Posterior cingulate gyrus (tissue), 11 donors: Measurements from ENCODE around the gene SLC16A10.
"Not testable (repeated sequence)": the region's sequence is repeated elsewhere in the genome, so short reads cannot be mapped to it uniquely, and the experiment has no call there.

Experiments used
- DNase-seq, 10 donors: peaks; one replicate each; pipeline versions ENCODE4 v3.0.0 to v3.0.0-alpha.2; 2020 to 2021; ENCODE audit warnings: mixed read lengths in 3 of 10
- intact Hi-C: fragments of 100-400 bp; cut with DNase I; formaldehyde crosslinking; loops from one replicate; pipeline ENCODE4 v1.15.1; 2023

SLC16A10 gene

DNA sequence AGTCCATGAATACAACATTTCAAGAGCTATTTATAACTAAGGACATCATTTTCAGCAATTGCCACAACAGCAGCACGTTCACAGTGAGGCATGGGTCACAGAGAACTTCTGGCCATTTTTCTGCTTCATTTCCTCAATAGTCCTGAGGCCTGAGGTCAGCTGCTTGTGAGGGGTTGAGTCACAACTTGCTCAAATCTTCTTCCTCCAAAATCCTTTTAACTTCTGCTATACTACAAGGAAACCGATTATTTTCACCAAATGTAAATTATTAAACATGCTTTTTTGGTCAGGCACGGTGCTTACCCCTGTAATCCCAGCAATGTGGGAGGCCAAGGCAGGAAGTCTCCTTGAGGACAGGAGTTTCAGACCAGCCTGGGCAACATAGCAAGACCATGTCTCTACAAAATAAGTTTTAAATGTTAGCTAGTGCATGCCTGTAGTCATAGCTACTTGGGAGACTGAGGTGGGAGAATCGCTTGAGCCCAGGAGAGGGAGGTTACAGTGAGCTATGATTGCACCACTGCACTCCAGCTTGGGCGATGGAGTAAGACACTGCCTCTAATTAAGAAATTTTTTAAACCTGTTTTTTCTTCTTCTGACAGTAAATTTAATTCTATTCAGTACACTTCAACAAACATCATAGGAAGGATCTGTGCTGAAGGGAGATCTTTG lies 11.1 kb upstream of the SLC16A10 start:
- intact Hi-C loops: no loop called here
- DNase-seq: no peak

DNA sequence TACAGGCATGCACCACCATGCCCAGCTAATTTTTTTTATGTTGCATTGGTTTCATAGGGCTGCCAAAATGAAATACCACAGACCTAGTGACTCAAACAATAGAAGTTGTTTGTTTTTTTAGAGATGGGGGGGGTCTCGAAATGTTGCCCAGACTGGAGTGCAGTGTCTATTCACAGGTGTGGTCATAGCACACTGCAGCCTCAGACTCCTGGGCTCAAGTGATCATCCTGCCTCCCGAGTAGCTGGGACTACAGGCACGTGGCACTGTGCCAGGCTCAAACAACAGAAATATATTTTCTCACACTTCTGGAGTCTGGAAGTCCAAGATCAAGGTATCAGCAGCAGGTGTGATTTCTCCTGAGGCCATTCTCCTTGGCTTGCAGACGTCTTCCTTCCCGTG lies 6.6 kb upstream of the SLC16A10 start:
- DNase-seq: no peak
- intact Hi-C loops: no loop called here

GRCh38 chr6:111086685-111087084 lies 618 bp upstream of the SLC16A10 start:
- DNase-seq: no peak
- intact Hi-C loops: no loop called here

GRCh38 chr6:111087871-111088667 lies 766 bp downstream of the SLC16A10 start:
- intact Hi-C loops: no loop called here
- peak in 3 of 10 donors; percentile 11 to 82 (median 16) for DNase-seq

GRCh38 chr6:111088668-111089003 lies 1.3 kb downstream of the SLC16A10 start:
- intact Hi-C loops: no loop called here

DNA sequence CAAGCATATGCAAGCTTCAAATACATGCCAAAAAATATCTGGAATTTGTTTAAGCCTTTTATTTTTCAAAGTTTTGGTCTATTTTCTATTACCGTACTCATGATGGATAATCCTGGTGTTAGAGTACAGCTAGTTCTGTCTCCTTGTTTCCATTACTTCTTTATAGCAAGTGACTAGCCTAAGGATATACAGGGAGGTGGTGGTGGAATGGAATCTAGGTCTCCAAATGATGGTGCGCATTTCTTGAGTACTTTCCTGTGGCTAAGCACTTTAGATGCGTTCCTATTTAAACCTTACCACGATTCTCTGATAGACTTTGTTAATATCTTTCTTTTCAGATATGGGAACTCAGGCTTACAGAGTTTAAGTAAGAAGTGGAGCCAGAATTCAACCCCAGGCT lies 3.5 kb downstream of the SLC16A10 start:
- intact Hi-C loops: no loop called here
- DNase-seq: no peak

More at GRCh38 chr6:111088668-111089003, 1.3 kb downstream of the SLC16A10 start:
- no peak for DNase-seq

GRCh38 chr6:111091987-111092386 lies 4.7 kb downstream of the SLC16A10 start:
- intact Hi-C loops: no loop called here

GRCh38 chr6:111095488-111095887 lies 8.2 kb downstream of the SLC16A10 start:
- intact Hi-C loops, DNase-seq: not testable (repeated sequence)

More at GRCh38 chr6:111091987-111092386, 4.7 kb downstream of the SLC16A10 start:
- DNase-seq: no peak

DNA sequence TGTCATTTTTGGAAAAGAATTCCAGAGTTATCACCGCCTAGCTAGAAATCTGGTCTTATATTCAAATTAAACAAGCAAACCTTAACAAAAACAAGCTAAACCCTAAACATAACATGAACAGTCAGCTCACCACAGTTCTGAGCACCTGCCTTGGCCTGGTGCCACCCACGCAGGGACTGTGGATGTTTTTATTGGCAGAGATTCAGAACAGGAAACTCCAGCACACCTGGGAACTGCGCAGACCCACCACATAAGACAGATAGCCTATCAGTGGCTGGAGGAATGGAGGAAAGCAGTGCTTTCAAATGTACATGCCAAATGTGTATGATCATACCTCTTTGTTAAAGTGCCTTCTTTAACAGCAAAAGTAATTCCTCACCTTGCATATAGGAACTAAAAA lies 8.9 kb downstream of the SLC16A10 start:
- intact Hi-C loops: no loop called here
- no peak for DNase-seq

DNA sequence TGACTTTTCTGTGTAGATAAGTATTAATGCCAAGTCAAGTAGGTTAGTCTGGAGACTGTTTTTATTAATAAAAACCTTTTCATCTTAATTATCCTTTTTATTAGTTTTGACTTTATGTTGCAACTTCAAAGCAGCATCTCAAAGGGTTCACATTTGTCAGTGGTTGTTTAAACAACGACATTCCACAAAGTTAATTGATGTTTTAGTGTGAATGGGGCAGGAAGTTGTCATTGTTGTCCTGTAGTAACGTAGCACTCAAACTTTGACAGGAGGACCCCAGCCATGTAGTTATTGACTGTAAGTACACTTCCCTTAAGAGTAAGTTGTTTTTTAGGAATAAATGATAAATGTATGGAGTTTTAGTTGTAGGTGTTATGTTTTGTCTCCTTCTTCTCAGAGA lies 11.3 kb downstream of the SLC16A10 start:
- intact Hi-C loops: no loop called here
- no peak for DNase-seq

DNA sequence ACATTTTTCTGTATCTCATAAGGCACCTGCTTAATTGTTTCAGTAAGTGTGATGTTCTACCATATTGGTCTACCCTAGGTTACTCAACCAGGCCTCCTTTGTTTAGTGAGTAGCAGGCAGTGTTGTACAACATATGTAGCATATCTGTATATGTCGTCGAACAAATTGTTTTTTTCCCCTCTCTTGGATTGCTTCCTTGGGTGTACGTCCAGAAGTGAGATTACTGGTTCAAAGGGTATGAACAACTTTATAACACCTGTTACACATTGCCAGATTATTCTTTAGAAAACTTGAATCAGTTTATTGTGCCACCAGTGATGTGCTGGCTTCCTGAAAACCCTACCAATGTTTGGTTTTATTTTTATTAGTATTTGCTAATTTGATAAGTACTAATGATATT lies 14.7 kb downstream of the SLC16A10 start:
- DNase-seq: no peak
- intact Hi-C loops: no loop called here

DNA sequence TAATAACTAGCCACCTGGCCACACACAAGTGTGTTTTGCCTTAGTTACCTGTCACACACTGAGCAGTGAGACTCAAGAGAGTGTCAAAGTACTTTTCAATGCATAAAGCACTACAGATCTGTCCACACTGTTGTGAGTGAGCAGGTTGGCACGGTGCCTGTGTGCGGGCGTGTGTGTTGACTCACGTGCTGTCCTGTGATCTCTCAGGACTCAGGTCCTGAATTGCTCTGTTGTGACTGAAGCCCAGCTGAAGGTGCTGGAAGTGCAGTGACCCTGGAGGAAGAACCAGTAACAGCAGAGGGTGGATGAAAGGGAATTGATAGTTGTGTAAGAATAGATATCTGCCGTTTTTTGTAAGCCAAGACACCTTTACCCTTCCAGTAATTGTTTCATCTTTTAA lies 18.3 kb downstream of the SLC16A10 start:
- DNase-seq: no peak

GRCh38 chr6:111107589-111107988 lies 20.3 kb downstream of the SLC16A10 start:
- DNase-seq: no peak
- intact Hi-C loops: no loop called here

More for the DNA sequence above, 18.3 kb downstream of the SLC16A10 start:
- intact Hi-C loops: no loop called here

DNA sequence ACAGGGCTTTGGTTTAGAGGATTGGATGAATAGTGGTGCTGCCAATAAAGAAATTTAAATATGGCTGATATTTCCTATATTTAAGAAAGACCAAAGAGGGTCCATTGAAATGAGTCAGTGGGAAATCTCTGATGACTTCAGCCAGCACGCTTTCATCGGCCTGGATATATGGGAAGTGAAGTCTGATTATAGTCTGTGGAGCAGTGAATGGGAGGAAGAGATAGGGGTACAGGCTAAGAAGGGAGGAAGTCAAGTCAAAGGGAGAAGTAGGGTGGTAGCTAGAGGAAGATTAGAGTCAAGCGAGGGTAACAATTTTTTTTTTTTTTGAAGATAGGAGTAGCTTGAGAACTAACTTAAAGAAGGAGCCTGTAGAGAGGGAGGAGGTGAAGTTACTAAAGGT lies 22.7 kb downstream of the SLC16A10 start:
- intact Hi-C loops: no loop called here
- DNase-seq: no peak

DNA sequence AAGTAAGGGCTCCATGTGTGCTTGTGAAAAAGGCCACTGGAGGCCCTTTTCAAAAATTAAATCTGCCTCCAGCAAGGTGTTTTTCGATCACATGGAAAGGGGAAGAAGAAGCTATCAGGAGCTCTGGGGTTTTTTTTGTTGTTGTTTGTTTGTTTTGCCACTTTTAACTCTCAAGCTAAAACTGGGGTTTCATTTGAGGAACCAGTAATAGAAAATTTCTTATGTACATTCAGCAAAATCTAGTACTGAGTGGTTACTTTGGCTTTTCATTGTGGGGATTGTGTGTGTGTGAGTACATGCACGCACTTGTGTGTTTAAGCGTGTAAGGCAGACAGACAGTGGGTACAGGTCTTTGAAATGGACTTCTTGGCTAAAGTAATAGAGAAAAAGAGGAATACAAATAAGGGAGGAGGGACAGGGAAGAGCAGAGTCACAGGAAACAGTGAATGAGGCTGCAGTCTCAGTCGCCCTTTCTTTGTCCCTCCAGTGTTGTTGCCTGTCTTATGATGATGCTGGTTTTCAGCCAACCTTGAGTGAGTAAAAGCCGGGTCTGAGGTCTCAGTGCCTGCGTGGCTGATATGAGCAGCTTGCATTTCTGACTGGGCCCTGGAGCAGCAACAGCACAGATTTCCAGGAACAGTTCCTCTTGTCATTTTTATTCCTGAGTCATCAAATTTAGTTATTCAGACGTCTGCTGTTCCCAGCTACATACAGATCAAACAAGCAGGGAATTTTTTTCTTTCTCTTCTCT lies 26.2 kb downstream of the SLC16A10 start:
- intact Hi-C loops: no loop called here

DNA sequence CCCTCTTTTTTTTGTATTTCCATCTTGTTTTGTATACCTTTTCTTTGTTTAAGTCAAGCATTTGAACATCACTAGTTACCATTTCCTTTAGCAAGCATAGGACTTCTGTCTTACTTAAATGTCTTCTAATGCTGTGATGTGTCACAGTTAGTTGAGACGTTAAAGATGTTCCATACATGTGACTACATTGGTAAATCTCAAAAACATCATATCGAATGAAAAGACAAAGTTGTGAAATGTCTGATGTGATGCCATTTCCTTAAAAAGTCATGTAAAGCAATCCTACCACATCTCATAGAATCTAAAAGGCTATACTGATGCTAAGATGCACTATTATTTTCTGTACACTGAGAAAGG lies 26.8 kb downstream of the SLC16A10 start:
- DNase-seq: no peak
- intact Hi-C loops: no loop called here

More for the DNA sequence above, 26.2 kb downstream of the SLC16A10 start:
- no peak for DNase-seq

- DNase-seq: no peak
- intact Hi-C loops: no loop called here
These were observed 27.2 kb downstream of the SLC16A10 start for GRCh38 chr6:111114482-111114881.

GRCh38 chr6:111118826-111119225 lies 31.5 kb downstream of the SLC16A10 start:
- intact Hi-C loops: no loop called here
- DNase-seq: no peak

DNA sequence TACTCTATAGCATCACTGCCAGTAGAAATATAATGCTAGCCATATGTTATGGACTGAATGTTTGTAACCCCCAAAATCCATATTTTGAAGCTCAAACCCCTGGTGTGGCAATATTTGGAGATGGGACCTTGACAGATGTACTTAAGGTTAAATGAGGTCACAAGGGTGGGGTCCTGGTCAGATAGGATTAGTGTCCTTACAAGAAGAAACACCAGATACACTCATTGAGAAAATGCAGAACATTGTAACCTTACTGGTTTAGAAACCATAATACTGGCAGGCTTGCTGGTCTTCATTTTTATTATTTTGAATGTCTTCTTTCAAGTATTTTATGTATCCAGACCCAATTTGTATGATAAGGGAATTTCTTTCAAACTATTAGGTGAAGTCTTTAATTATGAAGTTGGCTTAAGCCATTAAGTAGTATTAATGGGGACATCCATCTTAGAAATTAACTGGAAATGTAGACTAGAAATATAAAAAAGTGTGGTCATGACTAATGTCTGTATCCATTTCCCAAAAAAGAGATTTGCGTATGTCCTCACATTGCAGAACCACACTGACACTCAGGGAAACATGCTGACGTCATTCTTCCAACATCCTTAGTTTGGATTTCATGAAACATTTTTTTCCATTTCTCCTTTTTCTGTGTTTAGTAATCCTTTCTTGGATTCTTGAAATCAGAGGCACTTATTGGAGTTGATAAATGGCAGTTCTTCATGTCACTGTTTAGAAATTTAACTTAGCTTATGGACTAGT lies 32.4 kb downstream of the SLC16A10 start:
- DNase-seq: no peak
- intact Hi-C loops: no loop called here

- no peak for DNase-seq
- intact Hi-C loops: no loop called here
These were observed 34.6 kb downstream of the SLC16A10 start for GRCh38 chr6:111121789-111122350.
